Calu3 (cell line): ENCODE data around the gene STK32A. TPM values are rescaled to one million over a fixed set of nuclear protein-coding genes. Genes with fewer than 3 reads are reported as not detected.

Experiments used
- BruUV-seq: library from RNA; stranded (reverse); fragments of 400-500 nt; replicated peaks from 2 replicates; lab custom pipeline; 2021; lab: Mats Ljungman, UMichigan
- CTCF ChIA-PET: fragments of 300-600 bp; sonication (Branson Sonifier 250); formaldehyde crosslinking; loops from one replicate; lab custom pipeline; 2022; ENCODE audit warnings: antibody characterized with exemption; lab: Charles Lee
- DNase-seq: peaks from one replicate; pipeline ENCODE4 v3.0.0; 2022
- H3K27ac Mint-ChIP-seq: one replicate; pipeline ENCODE4 v1.8.0; 2022; ENCODE audit warnings: mixed read lengths; ENCODE audit not compliant: unreplicated experiment
- H3K27me3 Mint-ChIP-seq: one replicate; pipeline ENCODE4 v1.8.0; 2022; ENCODE audit warnings: mixed read lengths; ENCODE audit not compliant: unreplicated experiment
- H3K36me3 Mint-ChIP-seq: one replicate; pipeline ENCODE4 v1.8.0; 2022; ENCODE audit warnings: mild to moderate bottlenecking, moderate library complexity, mixed read lengths; ENCODE audit not compliant: insufficient read depth, unreplicated experiment
- H3K4me1 Mint-ChIP-seq: one replicate; pipeline ENCODE4 v1.8.0; 2022; ENCODE audit warnings: mild to moderate bottlenecking, low read depth, mixed read lengths; ENCODE audit not compliant: unreplicated experiment
- H3K4me3 Mint-ChIP-seq: one replicate; pipeline ENCODE4 v1.8.0; 2022; ENCODE audit warnings: mild to moderate bottlenecking, low read depth, moderate library complexity, mixed read lengths; ENCODE audit not compliant: unreplicated experiment
- H3K9me3 Mint-ChIP-seq: one replicate; pipeline ENCODE4 v1.8.0; 2022; ENCODE audit warnings: low read depth, mixed read lengths; ENCODE audit not compliant: unreplicated experiment
- intact Hi-C: fragments of 100-400 bp; cut with micrococcal nuclease; formaldehyde crosslinking; loops from one replicate; pipeline ENCODE4 v1.10.0; 2022; ENCODE audit not compliant: unreplicated experiment
- total RNA-seq: library from RNA; stranded (reverse); gene quantifications from 2 replicates; pipeline ENCODE4 v1.2.3, GENCODE V29; 2022
- TF ChIP-seq, protein P1 (sequence below): fragments of 200-600 bp; IDR thresholded peaks from one replicate; pipeline ENCODE4 v1.8.0; 2022; ENCODE audit warnings: antibody characterized with exemption; ENCODE audit not compliant: unreplicated experiment

STK32A gene
- total RNA-seq, 1 experiment from 2014 or later: 32.5 TPM

DNA sequence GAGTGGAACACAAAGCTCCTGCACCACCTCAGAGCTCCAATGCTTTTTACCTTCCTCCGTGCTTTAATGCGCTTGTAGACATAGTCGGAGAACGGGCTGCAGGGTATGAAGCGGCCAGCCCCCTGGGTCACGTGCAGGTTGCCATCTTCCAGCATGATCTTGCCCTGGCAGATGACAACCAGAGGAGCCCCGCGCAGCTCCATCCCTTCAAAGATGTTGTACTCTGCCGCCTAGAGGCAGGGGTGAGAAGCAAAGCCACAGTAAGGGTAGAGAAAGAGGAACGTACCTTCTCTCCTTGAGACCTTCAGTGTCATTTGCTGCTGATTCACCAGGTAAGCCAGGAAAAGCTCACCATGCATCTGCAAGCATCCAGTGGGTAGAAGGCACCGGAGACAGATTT, 162.8 kb downstream of the STK32A start:
- intact Hi-C loops: no loop called here
- Mint-ChIP-seq H3K4me3 (no peak overlapping the region), H3K27me3 (no peaks in the 10 kb centered on the region), H3K36me3 (peaks cover 5% of the 10 kb centered on the region), H3K4me1 (no peaks in the 10 kb centered on the region), H3K9me3 (no peaks in the 10 kb centered on the region), H3K27ac (no peak overlapping the region)
- no TSS peak for BruUV-seq
- CTCF ChIA-PET: interaction anchor here (1.0 to 1.3 kb wide), 3 partner anchors 9 to 20 kb away, joined by 3 to 4 read pairs (median 4); no protein-coding TSS in a partner anchor
- peak; percentile 8 for DNase-seq
- TF ChIP-seq, protein P1, sequence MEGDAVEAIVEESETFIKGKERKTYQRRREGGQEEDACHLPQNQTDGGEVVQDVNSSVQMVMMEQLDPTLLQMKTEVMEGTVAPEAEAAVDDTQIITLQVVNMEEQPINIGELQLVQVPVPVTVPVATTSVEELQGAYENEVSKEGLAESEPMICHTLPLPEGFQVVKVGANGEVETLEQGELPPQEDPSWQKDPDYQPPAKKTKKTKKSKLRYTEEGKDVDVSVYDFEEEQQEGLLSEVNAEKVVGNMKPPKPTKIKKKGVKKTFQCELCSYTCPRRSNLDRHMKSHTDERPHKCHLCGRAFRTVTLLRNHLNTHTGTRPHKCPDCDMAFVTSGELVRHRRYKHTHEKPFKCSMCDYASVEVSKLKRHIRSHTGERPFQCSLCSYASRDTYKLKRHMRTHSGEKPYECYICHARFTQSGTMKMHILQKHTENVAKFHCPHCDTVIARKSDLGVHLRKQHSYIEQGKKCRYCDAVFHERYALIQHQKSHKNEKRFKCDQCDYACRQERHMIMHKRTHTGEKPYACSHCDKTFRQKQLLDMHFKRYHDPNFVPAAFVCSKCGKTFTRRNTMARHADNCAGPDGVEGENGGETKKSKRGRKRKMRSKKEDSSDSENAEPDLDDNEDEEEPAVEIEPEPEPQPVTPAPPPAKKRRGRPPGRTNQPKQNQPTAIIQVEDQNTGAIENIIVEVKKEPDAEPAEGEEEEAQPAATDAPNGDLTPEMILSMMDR: peak; percentile 52

DNA sequence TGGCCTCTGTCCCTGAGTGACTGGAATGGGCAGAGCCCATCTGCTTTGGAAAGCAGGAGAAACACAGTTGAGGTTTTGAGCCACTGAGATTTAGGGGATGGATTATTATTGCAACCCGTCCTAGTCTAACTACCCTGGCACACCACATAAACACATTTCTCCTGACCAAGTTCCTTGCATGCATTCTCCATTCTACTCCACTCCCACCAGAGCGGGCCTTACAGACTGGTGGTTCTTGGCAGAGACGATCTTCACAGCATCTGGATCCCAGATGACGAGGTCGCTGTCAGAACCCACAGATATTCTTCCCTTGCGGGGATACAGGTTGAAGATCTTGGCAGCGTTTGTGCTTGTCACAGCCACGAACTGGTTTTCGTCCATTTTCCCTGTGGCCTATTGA, 164.0 kb downstream of the STK32A start:
- no peak overlapping the region for H3K27ac Mint-ChIP-seq
- intact Hi-C loops: no loop called here
- H3K4me1 Mint-ChIP-seq: peaks cover 6% of the 10 kb centered on the region
- peaks cover under 1% of the 10 kb centered on the region for H3K36me3 Mint-ChIP-seq
- H3K27me3 Mint-ChIP-seq: no peaks in the 10 kb centered on the region
- no TSS peak for BruUV-seq
- H3K4me3 Mint-ChIP-seq: no peak overlapping the region
- CTCF ChIA-PET: no interaction called here
- DNase-seq: no peak
- TF ChIP-seq, protein P1: no peak
- no peaks in the 10 kb centered on the region for H3K9me3 Mint-ChIP-seq

DNA sequence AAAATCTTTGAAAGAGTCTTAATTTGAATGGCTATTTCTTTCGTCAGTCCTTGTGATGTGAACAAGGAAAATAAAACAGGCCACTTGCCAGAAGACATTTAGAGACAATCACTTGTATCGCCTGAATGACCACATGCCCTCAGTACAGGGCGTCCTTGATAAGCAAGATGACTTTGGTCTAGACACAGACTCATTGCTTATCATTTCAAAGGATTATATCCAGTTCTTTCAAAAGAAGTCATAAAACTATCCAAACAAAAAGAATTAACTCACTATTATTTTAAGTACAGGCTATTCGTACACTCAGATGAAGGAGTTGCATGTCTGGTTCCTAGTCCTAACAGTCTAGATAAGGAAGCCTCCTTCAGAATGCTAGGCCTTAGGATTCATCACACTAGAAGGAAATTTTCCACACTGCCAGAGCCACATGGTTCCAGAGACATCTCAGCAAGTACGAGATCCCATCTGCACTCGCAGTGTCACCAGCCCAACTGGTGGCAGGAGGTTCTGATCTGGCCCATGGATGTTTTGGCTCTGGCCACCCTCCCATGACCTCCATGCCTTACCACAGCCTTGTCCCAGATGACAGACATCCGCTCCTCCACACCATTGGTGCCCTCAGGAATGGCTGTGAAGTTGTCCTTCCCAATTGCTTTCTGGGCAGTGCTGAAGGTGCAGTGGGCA, 165.4 kb downstream of the STK32A start:
- no TSS peak for BruUV-seq
- peaks cover 6% of the 10 kb centered on the region for H3K36me3 Mint-ChIP-seq
- H3K9me3 Mint-ChIP-seq: no peaks in the 10 kb centered on the region
- no peak overlapping the region for H3K27ac Mint-ChIP-seq
- intact Hi-C loops: loop anchor here (5.0 kb wide), 1 partner anchor 177 kb away; no protein-coding TSS in a partner anchor
- peaks cover 17% of the 10 kb centered on the region for H3K4me1 Mint-ChIP-seq
- H3K27me3 Mint-ChIP-seq: no peaks in the 10 kb centered on the region
- TF ChIP-seq, protein P1: no peak
- CTCF ChIA-PET: no interaction called here
- H3K4me3 Mint-ChIP-seq: no peak overlapping the region
- DNase-seq: no peak

GRCh38 chr5:147400881-147401280, 166.1 kb downstream of the STK32A start:
- Mint-ChIP-seq H3K9me3 (no peaks in the 10 kb centered on the region), H3K4me3 (no peak overlapping the region), H3K36me3 (peaks cover 6% of the 10 kb centered on the region), H3K27ac (no peak overlapping the region), H3K27me3 (no peaks in the 10 kb centered on the region), H3K4me1 (peaks cover 17% of the 10 kb centered on the region)
- intact Hi-C loops: loop anchor here (5.0 kb wide), 1 partner anchor 176 kb away; no protein-coding TSS in a partner anchor
- TF ChIP-seq, protein P1: no peak
- CTCF ChIA-PET: no interaction called here
- no TSS peak for BruUV-seq
- DNase-seq: no peak
